ENCODE measurements around the gene HOOK2.

The HOOK2 gene

DNA sequence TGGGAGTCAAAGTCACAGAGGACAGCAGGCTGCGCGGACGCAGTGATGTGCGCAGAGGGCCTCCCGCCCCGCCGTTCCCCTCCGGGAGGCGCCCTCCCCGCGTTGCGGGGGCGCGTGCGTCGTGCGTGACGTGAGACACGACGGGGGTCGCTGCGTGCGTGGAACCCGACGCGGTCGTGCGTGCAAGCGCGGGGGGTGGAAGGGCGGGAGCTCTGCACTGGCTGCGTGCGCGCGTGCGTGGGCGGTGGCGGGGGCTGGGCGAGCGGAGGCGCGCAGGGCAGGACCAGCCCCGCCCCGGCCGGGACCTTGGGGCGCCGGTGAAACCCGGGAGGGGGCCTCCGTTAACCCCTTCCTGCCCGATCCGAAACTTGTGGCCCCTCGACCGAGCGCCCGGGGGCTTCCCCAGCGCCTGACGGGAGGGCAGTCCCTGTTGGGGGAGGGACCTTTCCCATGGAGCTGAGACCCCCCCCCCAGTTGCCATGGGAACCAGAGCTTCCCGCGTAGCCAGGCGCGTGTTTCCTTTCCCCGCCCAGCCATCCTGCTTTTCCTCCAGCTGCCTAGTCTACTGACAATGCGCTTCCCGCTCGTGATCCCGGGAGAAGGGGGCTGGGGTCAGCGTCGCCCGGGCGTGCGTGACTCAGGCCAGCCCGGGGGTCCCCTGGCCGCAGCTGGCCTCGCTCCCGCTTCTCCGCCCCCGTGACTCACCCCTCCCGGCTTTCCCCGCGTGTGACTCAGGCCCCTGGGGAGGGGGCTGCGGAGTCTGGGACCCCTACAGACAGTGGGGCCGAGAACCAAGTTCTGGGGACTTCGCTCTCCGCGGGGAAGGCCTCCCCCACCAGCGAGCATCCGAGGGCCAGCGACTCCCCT, 7.3 kb upstream of the HOOK2 start (continued):
- TF ChIP-seq, protein P1, sequence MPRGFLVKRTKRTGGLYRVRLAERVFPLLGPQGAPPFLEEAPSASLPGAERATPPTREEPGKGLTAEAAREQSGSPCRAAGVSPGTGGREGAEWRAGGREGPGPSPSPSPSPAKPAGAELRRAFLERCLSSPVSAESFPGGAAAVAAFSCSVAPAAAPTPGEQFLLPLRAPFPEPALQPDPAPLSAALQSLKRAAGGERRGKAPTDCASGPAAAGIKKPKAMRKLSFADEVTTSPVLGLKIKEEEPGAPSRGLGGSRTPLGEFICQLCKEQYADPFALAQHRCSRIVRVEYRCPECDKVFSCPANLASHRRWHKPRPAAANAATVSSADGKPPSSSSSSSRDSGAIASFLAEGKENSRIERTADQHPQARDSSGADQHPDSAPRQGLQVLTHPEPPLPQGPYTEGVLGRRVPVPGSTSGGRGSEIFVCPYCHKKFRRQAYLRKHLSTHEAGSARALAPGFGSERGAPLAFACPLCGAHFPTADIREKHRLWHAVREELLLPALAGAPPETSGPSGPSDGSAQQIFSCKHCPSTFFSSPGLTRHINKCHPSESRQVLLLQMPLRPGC (tag by site-specific recombination; IDR thresholded peaks at IDR 0.05), result 0 out of 2 replicates have a peak, but pooled peaks have one; percentile 20
- TF ChIP-seq ZNF146 (tag by site-specific recombination; IDR thresholded peaks at IDR 0.05), result peak; percentile 0; the same call in 1 of the 2 replicates
- no peak for TF ChIP-seq ZNF621 (tag by site-specific recombination; IDR thresholded peaks at IDR 0.05)
- no peak for TF ChIP-seq ZNF133 (tag by site-specific recombination; IDR thresholded peaks at IDR 0.05)
- TF ChIP-seq ZNF776 (tag by site-specific recombination; IDR thresholded peaks at IDR 0.05; ENCODE audit: borderline replicate concordance), result no peak
- TF ChIP-seq ZNF311 (tag by site-specific recombination; IDR thresholded peaks at IDR 0.05; ENCODE audit: borderline replicate concordance), result no peak; the same call in 1 of the 2 replicates
- peak; percentile 58; the same call in 1 of the 2 replicates for TF ChIP-seq ZNF600 (tag by site-specific recombination; IDR thresholded peaks at IDR 0.05)
- TF ChIP-seq, protein P2, sequence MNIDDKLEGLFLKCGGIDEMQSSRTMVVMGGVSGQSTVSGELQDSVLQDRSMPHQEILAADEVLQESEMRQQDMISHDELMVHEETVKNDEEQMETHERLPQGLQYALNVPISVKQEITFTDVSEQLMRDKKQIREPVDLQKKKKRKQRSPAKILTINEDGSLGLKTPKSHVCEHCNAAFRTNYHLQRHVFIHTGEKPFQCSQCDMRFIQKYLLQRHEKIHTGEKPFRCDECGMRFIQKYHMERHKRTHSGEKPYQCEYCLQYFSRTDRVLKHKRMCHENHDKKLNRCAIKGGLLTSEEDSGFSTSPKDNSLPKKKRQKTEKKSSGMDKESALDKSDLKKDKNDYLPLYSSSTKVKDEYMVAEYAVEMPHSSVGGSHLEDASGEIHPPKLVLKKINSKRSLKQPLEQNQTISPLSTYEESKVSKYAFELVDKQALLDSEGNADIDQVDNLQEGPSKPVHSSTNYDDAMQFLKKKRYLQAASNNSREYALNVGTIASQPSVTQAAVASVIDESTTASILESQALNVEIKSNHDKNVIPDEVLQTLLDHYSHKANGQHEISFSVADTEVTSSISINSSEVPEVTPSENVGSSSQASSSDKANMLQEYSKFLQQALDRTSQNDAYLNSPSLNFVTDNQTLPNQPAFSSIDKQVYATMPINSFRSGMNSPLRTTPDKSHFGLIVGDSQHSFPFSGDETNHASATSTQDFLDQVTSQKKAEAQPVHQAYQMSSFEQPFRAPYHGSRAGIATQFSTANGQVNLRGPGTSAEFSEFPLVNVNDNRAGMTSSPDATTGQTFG (tag by site-specific recombination; IDR thresholded peaks at IDR 0.05; ENCODE audit: borderline replicate concordance), result no peak
- TF ChIP-seq ZNF843 (tag by site-specific recombination; IDR thresholded peaks at IDR 0.05), result peak; percentile 11
- TF ChIP-seq, protein P3, sequence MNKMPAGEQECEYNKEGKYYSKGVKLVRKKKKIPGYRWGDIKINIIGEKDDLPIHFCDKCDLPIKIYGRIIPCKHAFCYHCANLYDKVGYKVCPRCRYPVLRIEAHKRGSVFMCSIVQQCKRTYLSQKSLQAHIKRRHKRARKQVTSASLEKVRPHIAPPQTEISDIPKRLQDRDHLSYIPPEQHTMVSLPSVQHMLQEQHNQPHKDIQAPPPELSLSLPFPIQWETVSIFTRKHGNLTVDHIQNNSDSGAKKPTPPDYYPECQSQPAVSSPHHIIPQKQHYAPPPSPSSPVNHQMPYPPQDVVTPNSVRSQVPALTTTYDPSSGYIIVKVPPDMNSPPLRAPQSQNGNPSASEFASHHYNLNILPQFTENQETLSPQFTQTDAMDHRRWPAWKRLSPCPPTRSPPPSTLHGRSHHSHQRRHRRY (tag by site-specific recombination; IDR thresholded peaks at IDR 0.05), result 0 out of 2 replicates have a peak, but pooled peaks have one; percentile 15
- no peak for TF ChIP-seq ZNF792 (tag by site-specific recombination; IDR thresholded peaks at IDR 0.05)
- TF ChIP-seq, protein P4, sequence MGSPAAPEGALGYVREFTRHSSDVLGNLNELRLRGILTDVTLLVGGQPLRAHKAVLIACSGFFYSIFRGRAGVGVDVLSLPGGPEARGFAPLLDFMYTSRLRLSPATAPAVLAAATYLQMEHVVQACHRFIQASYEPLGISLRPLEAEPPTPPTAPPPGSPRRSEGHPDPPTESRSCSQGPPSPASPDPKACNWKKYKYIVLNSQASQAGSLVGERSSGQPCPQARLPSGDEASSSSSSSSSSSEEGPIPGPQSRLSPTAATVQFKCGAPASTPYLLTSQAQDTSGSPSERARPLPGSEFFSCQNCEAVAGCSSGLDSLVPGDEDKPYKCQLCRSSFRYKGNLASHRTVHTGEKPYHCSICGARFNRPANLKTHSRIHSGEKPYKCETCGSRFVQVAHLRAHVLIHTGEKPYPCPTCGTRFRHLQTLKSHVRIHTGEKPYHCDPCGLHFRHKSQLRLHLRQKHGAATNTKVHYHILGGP (tag by site-specific recombination; IDR thresholded peaks at IDR 0.05), result no peak
- TF ChIP-seq ZNF155 (tag by site-specific recombination; IDR thresholded peaks at IDR 0.05), result no peak
- no peak for TF ChIP-seq ZNF664 (tag by site-specific recombination; IDR thresholded peaks at IDR 0.05)
- TF ChIP-seq ZNF302 (tag by site-specific recombination; IDR thresholded peaks at IDR 0.05; ENCODE audit: low read depth), result no peak
- no peak for TF ChIP-seq ZNF10 (tag by site-specific recombination; IDR thresholded peaks at IDR 0.05)
- TF ChIP-seq, protein P5, sequence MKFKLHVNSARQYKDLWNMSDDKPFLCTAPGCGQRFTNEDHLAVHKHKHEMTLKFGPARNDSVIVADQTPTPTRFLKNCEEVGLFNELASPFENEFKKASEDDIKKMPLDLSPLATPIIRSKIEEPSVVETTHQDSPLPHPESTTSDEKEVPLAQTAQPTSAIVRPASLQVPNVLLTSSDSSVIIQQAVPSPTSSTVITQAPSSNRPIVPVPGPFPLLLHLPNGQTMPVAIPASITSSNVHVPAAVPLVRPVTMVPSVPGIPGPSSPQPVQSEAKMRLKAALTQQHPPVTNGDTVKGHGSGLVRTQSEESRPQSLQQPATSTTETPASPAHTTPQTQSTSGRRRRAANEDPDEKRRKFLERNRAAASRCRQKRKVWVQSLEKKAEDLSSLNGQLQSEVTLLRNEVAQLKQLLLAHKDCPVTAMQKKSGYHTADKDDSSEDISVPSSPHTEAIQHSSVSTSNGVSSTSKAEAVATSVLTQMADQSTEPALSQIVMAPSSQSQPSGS (tag by site-specific recombination; IDR thresholded peaks at IDR 0.05; ENCODE audit: low read depth), result no peak
- TF ChIP-seq ZNF521 (tag by site-specific recombination; IDR thresholded peaks at IDR 0.05), result no peak
- peak; percentile 94 for TF ChIP-seq EGR2 (tag by site-specific recombination; IDR thresholded peaks at IDR 0.05; ENCODE audit: low read depth)
- TF ChIP-seq, protein P6, sequence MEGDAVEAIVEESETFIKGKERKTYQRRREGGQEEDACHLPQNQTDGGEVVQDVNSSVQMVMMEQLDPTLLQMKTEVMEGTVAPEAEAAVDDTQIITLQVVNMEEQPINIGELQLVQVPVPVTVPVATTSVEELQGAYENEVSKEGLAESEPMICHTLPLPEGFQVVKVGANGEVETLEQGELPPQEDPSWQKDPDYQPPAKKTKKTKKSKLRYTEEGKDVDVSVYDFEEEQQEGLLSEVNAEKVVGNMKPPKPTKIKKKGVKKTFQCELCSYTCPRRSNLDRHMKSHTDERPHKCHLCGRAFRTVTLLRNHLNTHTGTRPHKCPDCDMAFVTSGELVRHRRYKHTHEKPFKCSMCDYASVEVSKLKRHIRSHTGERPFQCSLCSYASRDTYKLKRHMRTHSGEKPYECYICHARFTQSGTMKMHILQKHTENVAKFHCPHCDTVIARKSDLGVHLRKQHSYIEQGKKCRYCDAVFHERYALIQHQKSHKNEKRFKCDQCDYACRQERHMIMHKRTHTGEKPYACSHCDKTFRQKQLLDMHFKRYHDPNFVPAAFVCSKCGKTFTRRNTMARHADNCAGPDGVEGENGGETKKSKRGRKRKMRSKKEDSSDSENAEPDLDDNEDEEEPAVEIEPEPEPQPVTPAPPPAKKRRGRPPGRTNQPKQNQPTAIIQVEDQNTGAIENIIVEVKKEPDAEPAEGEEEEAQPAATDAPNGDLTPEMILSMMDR (tag by site-specific recombination; IDR thresholded peaks at IDR 0.05), result peak; percentile 37; the same call in 1 of the 2 replicates
- no peak for TF ChIP-seq FEZF1 (tag by site-specific recombination; IDR thresholded peaks at IDR 0.05)
- no peak for TF ChIP-seq ZNF350 (tag by site-specific recombination; IDR thresholded peaks at IDR 0.05)
- no peak for TF ChIP-seq ZNF571 (tag by site-specific recombination; IDR thresholded peaks at IDR 0.05)
- TF ChIP-seq ZNF248 (tag by site-specific recombination; IDR thresholded peaks at IDR 0.05), result no peak
- peak; percentile 84 for TF ChIP-seq KLF8 (tag by site-specific recombination; IDR thresholded peaks at IDR 0.05)
- peak; percentile 79; the same call in 1 of the 2 replicates for TF ChIP-seq ZNF2 (tag by site-specific recombination; IDR thresholded peaks at IDR 0.05)
- TF ChIP-seq, protein P7, sequence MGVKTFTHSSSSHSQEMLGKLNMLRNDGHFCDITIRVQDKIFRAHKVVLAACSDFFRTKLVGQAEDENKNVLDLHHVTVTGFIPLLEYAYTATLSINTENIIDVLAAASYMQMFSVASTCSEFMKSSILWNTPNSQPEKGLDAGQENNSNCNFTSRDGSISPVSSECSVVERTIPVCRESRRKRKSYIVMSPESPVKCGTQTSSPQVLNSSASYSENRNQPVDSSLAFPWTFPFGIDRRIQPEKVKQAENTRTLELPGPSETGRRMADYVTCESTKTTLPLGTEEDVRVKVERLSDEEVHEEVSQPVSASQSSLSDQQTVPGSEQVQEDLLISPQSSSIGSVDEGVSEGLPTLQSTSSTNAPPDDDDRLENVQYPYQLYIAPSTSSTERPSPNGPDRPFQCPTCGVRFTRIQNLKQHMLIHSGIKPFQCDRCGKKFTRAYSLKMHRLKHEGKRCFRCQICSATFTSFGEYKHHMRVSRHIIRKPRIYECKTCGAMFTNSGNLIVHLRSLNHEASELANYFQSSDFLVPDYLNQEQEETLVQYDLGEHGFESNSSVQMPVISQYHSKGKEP (tag by site-specific recombination; IDR thresholded peaks at IDR 0.05), result peak; percentile 58; the same call in 1 of the 2 replicates
- no peak for TF ChIP-seq ZNF404 (tag by site-specific recombination; IDR thresholded peaks at IDR 0.05)

Measured in HEK293 (cell line).